Measurements from ENCODE around the gene ASCC2. TPM values are rescaled to one million over a fixed set of nuclear protein-coding genes. Genes with fewer than 3 reads are reported as not detected.
A peak's percentile ranks its signal among the peaks of the same experiment; 100 is the strongest.

The ASCC2 gene
- total RNA-seq, 6 experiments from 2014 or later = 41.2 to 56.1 (median 47.4) TPM

DNA sequence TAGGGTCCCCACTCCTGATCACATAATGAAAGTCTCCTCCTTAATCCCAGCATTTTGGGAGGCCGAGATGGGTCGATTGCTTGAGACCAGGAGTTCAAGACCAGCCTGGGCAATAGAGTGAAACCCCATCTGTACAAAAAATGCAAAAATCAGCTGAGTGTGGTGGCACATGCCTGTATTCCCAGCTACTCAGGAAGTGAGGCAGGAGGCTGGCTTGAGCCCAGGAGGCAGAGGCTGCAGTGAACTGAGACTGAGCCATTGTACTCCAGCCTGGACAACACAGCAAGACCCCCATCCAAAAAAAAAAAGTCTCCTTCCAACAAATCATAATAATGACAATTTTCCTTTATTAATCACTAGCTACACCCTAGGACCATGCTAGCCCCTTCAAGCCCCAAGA, 86.4 kb downstream of the ASCC2 start:
- TF ChIP-seq, protein P1, sequence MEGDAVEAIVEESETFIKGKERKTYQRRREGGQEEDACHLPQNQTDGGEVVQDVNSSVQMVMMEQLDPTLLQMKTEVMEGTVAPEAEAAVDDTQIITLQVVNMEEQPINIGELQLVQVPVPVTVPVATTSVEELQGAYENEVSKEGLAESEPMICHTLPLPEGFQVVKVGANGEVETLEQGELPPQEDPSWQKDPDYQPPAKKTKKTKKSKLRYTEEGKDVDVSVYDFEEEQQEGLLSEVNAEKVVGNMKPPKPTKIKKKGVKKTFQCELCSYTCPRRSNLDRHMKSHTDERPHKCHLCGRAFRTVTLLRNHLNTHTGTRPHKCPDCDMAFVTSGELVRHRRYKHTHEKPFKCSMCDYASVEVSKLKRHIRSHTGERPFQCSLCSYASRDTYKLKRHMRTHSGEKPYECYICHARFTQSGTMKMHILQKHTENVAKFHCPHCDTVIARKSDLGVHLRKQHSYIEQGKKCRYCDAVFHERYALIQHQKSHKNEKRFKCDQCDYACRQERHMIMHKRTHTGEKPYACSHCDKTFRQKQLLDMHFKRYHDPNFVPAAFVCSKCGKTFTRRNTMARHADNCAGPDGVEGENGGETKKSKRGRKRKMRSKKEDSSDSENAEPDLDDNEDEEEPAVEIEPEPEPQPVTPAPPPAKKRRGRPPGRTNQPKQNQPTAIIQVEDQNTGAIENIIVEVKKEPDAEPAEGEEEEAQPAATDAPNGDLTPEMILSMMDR (IDR thresholded peaks at IDR 0.05) = no peak
- no peak for TF ChIP-seq POLR2A (IDR thresholded peaks at IDR 0.05)
- 89% methylated on average over 2 of the region's 2 CpGs for WGBS (ENCODE audit: insufficient coverage, low coverage, low lambda C conversion rate, missing lambda C conversion rate)
- H3K4me1 ChIP-seq = peaks cover 0 to 23% (median 0%) of the 10 kb centered on the region in 4 donors
- peak overlapping the region in 1 of 3 donors; percentile 18 for H3K27ac ChIP-seq
- no peak for ATAC-seq
- no peak for DNase-seq
- peaks cover 0 to 3% (median 0%) of the 10 kb centered on the region in 4 donors for H3K36me3 ChIP-seq
- no peaks in the 10 kb centered on the region for H3K9me3 ChIP-seq
- intact Hi-C loops (cut with DNase I) = no loop called here
- H3K27me3 ChIP-seq = no peaks in the 10 kb centered on the region
- H3K4me3 ChIP-seq = no peak overlapping the region

DNA sequence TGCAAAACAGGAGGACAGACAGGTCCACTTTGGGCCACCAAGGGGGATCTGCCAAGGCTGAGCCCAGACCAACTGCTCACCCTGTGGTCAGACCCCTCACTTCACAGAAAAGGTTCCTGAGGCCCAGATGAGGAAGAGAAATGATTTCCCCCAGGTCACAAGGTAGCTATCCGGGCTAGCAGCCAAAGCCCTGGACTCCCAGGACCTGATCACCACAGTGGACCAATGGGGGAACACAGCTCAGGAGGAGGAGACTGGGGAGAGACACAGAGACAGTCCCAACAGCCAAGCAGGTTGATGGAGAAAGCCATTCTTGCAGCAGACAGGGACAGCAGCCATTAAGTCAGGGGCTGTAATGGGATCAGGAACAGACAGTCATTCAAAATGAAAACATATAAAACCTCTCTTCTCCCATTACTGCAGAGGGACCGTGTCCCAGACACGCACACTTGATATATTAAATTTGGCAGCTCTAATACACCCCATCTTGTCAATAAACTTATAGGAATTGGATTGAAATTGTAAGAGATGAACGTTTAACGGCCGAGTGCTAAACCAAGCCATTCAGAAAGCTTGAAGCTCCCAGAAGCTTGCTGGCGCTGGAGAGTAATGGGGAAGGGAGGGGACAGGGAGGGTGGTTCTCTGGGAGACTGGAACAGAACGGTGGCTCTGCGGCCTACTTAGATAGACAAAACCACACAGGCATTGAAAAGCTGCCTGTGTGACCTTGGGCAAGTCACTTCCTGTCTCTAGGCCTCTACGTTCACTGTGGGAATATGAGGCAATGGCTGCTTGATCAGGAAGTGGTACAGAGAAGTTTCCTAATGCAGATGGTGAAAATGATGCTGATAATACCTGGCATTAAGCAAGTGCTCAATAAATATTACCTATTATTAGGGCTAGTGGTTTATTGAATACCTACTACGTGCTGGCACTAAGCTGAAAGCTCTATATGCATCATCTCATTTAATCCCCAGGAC, 87.2 kb downstream of the ASCC2 start:
- DNase-seq = peak; percentile 71 to 90 (median 88)
- Histone ChIP-seq H3K4me3 (no peak overlapping the region), H3K27ac (peak overlapping the region in 1 of 3 donors; percentile 18), H3K9me3 (no peaks in the 10 kb centered on the region), H3K4me1 (peaks cover 0 to 23% (median 0%) of the 10 kb centered on the region in 4 donors), H3K36me3 (peaks cover 0 to 9% (median 0%) of the 10 kb centered on the region in 4 donors), H3K27me3 (no peaks in the 10 kb centered on the region)
- intact Hi-C loops (cut with DNase I) = no loop called here
- TF ChIP-seq POLR2A (IDR thresholded peaks at IDR 0.05) = no peak
- TF ChIP-seq, protein P1 (IDR thresholded peaks at IDR 0.05) = no peak
- 70% methylated on average over 10 of the region's 11 CpGs for WGBS (ENCODE audit: insufficient coverage, low coverage, low lambda C conversion rate, missing lambda C conversion rate)
- peak; percentile 66 to 96 (median 90) for ATAC-seq

DNA sequence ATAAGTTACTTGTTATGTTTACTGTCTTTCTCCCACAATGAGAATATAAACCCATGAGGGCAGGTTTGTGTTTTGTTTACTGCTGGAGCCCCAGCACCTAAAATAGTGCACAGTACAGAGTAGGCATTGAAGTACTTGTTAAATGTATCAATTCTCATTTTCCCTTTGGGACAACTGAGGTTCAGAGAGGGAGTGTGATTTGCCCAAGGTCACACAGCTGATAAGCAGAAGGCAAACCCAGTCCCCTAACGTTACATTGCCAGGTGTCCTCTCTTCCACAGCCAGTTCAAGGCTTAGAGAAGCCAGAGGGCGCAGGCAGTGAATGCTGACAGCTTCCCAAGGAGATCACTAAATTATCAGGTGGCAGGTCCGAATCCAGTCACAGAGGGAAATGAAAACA, 88.0 kb downstream of the ASCC2 start:
- no peak for TF ChIP-seq POLR2A (IDR thresholded peaks at IDR 0.05)
- H3K9me3 ChIP-seq = no peaks in the 10 kb centered on the region
- H3K27me3 ChIP-seq = no peaks in the 10 kb centered on the region
- ATAC-seq = no peak
- peaks cover 0 to 9% (median 0%) of the 10 kb centered on the region in 4 donors for H3K36me3 ChIP-seq
- H3K4me3 ChIP-seq = no peak overlapping the region
- 57% methylated on average over 1 of the region's 3 CpGs for WGBS (ENCODE audit: insufficient coverage, low coverage, low lambda C conversion rate, missing lambda C conversion rate)
- DNase-seq = no peak
- intact Hi-C loops (cut with DNase I) = no loop called here
- peaks cover 0 to 23% (median 0%) of the 10 kb centered on the region in 4 donors for H3K4me1 ChIP-seq
- peak overlapping the region in 1 of 3 donors; percentile 12 for H3K27ac ChIP-seq

DNA sequence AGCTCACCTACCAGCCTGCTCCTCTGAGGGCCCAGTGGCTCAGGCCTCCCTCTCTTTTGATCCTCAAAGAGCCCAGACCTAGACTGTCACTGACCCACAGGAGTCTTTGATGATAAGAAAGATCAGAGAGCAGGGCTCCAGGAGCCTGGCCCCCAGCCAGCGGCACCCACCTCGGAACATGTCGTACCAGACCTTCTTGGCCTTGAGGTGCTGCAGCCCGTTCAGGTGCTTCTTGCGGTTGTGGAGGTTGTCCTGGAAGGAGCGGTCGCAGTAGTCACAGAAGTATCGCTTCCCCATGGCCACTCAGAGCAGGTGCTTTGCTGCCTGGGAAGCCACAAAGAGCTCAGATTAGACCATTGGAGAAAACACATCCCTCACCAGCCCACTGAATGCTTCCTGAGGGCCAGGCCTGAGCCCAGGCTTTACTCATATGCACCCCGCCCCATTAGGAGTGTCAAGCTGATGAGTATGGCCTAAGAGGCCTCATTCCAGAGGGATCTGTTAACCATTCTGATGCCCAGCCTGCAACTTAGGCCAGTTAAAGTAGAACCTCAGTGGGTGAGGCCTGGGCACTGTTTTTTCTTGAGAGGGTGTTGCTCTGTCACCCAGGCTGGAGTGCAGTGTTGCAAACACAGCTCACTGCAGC, 89.7 kb downstream of the ASCC2 start:
- TF ChIP-seq, protein P1 (IDR thresholded peaks at IDR 0.05) = no peak
- TF ChIP-seq POLR2A (IDR thresholded peaks at IDR 0.05) = no peak
- no peak overlapping the region for H3K27ac ChIP-seq
- no peak overlapping the region for H3K4me3 ChIP-seq
- ATAC-seq (no peak), DNase-seq (peak in 1 of 3 donors; percentile 41)
- H3K27me3 ChIP-seq = no peaks in the 10 kb centered on the region
- no peaks in the 10 kb centered on the region for H3K9me3 ChIP-seq
- WGBS (ENCODE audit: insufficient coverage, low coverage, low lambda C conversion rate, missing lambda C conversion rate) = no CpG with 5 or more reads among the region's 9 CpGs
- intact Hi-C loops (cut with DNase I) = no loop called here
- peaks cover 0 to 14% (median 0%) of the 10 kb centered on the region in 4 donors for H3K4me1 ChIP-seq
- H3K36me3 ChIP-seq = peaks cover 0 to 9% (median 0%) of the 10 kb centered on the region in 4 donors
